WTC11 (cell line): ENCODE results near the gene BMP8B. TPM values are rescaled to one million over a fixed set of nuclear protein-coding genes. Genes with fewer than 3 reads are reported as not detected.

ENCODE experiments used
- CBFB ChIP-seq: sonication (generic); formaldehyde crosslinking; IDR thresholded peaks from 2 replicates; pipeline ENCODE4 v1.8.1; 2022; ENCODE audit warnings: mild to moderate bottlenecking, low read depth, missing genetic modification reagents
- CREM ChIP-seq: sonication (generic); formaldehyde crosslinking; IDR thresholded peaks from 2 replicates; pipeline ENCODE4 v1.8.1; 2022; ENCODE audit warnings: mild to moderate bottlenecking, missing genetic modification reagents, moderate library complexity
- ERG ChIP-seq: fragments of 250-450 bp; sonication (Bioruptor Pico); IDR thresholded peaks from 2 replicates; pipeline ENCODE4 v1.8.0; 2021; ENCODE audit warnings: mild to moderate bottlenecking
- FOXJ3 ChIP-seq: sonication (generic); formaldehyde crosslinking; IDR thresholded peaks from 2 replicates; pipeline ENCODE4 v1.9.0; 2021; ENCODE audit warnings: missing genetic modification reagents, mild to moderate bottlenecking, borderline replicate concordance
- FOXP1 ChIP-seq: sonication (generic); formaldehyde crosslinking; IDR thresholded peaks from 2 replicates; pipeline ENCODE4 v1.8.0; 2022; ENCODE audit warnings: missing genetic modification reagents, mild to moderate bottlenecking, moderate library complexity, borderline replicate concordance
- GTF2I ChIP-seq: fragments of 250-450 bp; sonication (Bioruptor Pico); conservative IDR thresholded peaks from 2 replicates; pipeline ENCODE4 v1.4.0; 2021; ENCODE audit warnings: mild to moderate bottlenecking
- IRF1 ChIP-seq: sonication (generic); formaldehyde crosslinking; IDR thresholded peaks from 2 replicates; pipeline ENCODE4 v1.8.0; 2023; ENCODE audit warnings: missing genetic modification reagents
- IRF2 ChIP-seq: sonication (generic); formaldehyde crosslinking; IDR thresholded peaks from 2 replicates; pipeline ENCODE4 v1.8.0; 2022; ENCODE audit warnings: low read depth, missing genetic modification reagents, borderline replicate concordance
- MXD4 ChIP-seq: fragments of 250-450 bp; sonication (Bioruptor Pico); IDR thresholded peaks from 2 replicates; pipeline ENCODE4 v1.8.0; 2021; ENCODE audit warnings: mild to moderate bottlenecking, moderate library complexity, borderline replicate concordance
- NFYB ChIP-seq: sonication (generic); formaldehyde crosslinking; conservative IDR thresholded peaks from 2 replicates; pipeline ENCODE4 v1.8.0; 2022; ENCODE audit warnings: low read depth, missing genetic modification reagents
- OVOL2 ChIP-seq: fragments of 250-450 bp; sonication (Bioruptor Pico); IDR thresholded peaks from 2 replicates; pipeline ENCODE4 v1.9.0; 2021; ENCODE audit warnings: mild to moderate bottlenecking, borderline replicate concordance
- SOX15 ChIP-seq: fragments of 250-450 bp; sonication (Bioruptor Pico); IDR thresholded peaks from 2 replicates; pipeline ENCODE4 v1.9.0; 2021; ENCODE audit warnings: mild to moderate bottlenecking
- ZBTB21 ChIP-seq: sonication (generic); formaldehyde crosslinking; IDR thresholded peaks from 2 replicates; pipeline ENCODE4 v1.8.1; 2023; ENCODE audit warnings: mild to moderate bottlenecking, missing genetic modification reagents, borderline replicate concordance
- ZNF121 ChIP-seq: sonication (generic); formaldehyde crosslinking; IDR thresholded peaks from 2 replicates; pipeline ENCODE4 v1.8.0; 2023; ENCODE audit warnings: missing genetic modification reagents
- ZNF138 ChIP-seq: sonication (generic); formaldehyde crosslinking; conservative IDR thresholded peaks from 2 replicates; pipeline ENCODE4 v1.8.1; 2022; ENCODE audit warnings: mild to moderate bottlenecking, moderate library complexity, missing genetic modification reagents
- ZNF232 ChIP-seq: sonication (generic); formaldehyde crosslinking; IDR thresholded peaks from 2 replicates; pipeline ENCODE4 v1.8.0; 2022; ENCODE audit warnings: mild to moderate bottlenecking, missing genetic modification reagents
- ZNF281 ChIP-seq: sonication (generic); formaldehyde crosslinking; IDR thresholded peaks from 2 replicates; pipeline ENCODE4 v1.8.0; 2023; ENCODE audit warnings: mild to moderate bottlenecking, missing genetic modification reagents
- ZNF532 ChIP-seq: fragments of 250-450 bp; sonication (Bioruptor Pico); IDR thresholded peaks from 2 replicates; pipeline ENCODE4 v1.9.0; 2021; ENCODE audit warnings: mild to moderate bottlenecking, borderline replicate concordance
- ZNF671 ChIP-seq: fragments of 250-450 bp; sonication (Bioruptor Pico); IDR thresholded peaks from 2 replicates; pipeline ENCODE4 v1.8.0; 2021; ENCODE audit warnings: mild to moderate bottlenecking
- total RNA-seq: library from RNA; stranded (reverse); gene quantifications from 3 replicates; pipeline ENCODE4 v1.2.3, GENCODE V29; 2021
- TF ChIP-seq, protein P1 (sequence below): fragments of 200-600 bp; IDR thresholded peaks from 2 replicates; pipeline ENCODE4 v1.8.0; 2022; ENCODE audit warnings: antibody characterized with exemption
- TF ChIP-seq, protein P2 (sequence below): sonication (generic); formaldehyde crosslinking; IDR thresholded peaks from 2 replicates; pipeline ENCODE4 v1.8.1; 2023; ENCODE audit warnings: mild to moderate bottlenecking, missing genetic modification reagents, moderate library complexity
- TF ChIP-seq, protein P3 (sequence below): sonication (generic); formaldehyde crosslinking; IDR thresholded peaks from 2 replicates; pipeline ENCODE4 v1.8.1; 2023; ENCODE audit warnings: mild to moderate bottlenecking, missing genetic modification reagents
- TF ChIP-seq, protein P4 (sequence below): sonication (generic); formaldehyde crosslinking; IDR thresholded peaks from 2 replicates; pipeline ENCODE4 v1.8.1; 2022; ENCODE audit warnings: mild to moderate bottlenecking, missing genetic modification reagents, moderate library complexity, borderline replicate concordance

The BMP8B gene
- total RNA-seq, 1 experiment from 2014 or later, result 0.74 TPM

- no peak for TF ChIP-seq ZBTB21
- TF ChIP-seq MXD4 (CRISPR knock-in tag), result no peak
- TF ChIP-seq OVOL2 (CRISPR knock-in tag), result no peak
- TF ChIP-seq GTF2I (CRISPR knock-in tag), result no peak
- peak; percentile 81 for TF ChIP-seq ZNF121 (CRISPR knock-in tag)
- TF ChIP-seq IRF1, result no peak; the same call in 1 of the 2 replicates
- TF ChIP-seq NFYB (CRISPR knock-in tag), result peak; percentile 53
- 0 out of 2 replicates have a peak, but pooled peaks have one; percentile 57 for TF ChIP-seq ZNF232 (CRISPR knock-in tag)
- peak; percentile 82; the same call in 1 of the 2 replicates for TF ChIP-seq IRF2
- TF ChIP-seq, protein P1, sequence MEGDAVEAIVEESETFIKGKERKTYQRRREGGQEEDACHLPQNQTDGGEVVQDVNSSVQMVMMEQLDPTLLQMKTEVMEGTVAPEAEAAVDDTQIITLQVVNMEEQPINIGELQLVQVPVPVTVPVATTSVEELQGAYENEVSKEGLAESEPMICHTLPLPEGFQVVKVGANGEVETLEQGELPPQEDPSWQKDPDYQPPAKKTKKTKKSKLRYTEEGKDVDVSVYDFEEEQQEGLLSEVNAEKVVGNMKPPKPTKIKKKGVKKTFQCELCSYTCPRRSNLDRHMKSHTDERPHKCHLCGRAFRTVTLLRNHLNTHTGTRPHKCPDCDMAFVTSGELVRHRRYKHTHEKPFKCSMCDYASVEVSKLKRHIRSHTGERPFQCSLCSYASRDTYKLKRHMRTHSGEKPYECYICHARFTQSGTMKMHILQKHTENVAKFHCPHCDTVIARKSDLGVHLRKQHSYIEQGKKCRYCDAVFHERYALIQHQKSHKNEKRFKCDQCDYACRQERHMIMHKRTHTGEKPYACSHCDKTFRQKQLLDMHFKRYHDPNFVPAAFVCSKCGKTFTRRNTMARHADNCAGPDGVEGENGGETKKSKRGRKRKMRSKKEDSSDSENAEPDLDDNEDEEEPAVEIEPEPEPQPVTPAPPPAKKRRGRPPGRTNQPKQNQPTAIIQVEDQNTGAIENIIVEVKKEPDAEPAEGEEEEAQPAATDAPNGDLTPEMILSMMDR, result no peak
- TF ChIP-seq CREM (CRISPR knock-in tag), result no peak
- TF ChIP-seq, protein P2, sequence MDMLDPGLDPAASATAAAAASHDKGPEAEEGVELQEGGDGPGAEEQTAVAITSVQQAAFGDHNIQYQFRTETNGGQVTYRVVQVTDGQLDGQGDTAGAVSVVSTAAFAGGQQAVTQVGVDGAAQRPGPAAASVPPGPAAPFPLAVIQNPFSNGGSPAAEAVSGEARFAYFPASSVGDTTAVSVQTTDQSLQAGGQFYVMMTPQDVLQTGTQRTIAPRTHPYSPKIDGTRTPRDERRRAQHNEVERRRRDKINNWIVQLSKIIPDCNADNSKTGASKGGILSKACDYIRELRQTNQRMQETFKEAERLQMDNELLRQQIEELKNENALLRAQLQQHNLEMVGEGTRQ (CRISPR knock-in tag), result no peak
- no peak for TF ChIP-seq ZNF138 (CRISPR knock-in tag)
- TF ChIP-seq ZNF671 (CRISPR knock-in tag), result no peak
- no peak for TF ChIP-seq FOXJ3 (CRISPR knock-in tag)
- TF ChIP-seq CBFB (CRISPR knock-in tag), result no peak
- no peak for TF ChIP-seq ZNF281 (CRISPR knock-in tag)
- no peak for TF ChIP-seq SOX15
- TF ChIP-seq, protein P3, sequence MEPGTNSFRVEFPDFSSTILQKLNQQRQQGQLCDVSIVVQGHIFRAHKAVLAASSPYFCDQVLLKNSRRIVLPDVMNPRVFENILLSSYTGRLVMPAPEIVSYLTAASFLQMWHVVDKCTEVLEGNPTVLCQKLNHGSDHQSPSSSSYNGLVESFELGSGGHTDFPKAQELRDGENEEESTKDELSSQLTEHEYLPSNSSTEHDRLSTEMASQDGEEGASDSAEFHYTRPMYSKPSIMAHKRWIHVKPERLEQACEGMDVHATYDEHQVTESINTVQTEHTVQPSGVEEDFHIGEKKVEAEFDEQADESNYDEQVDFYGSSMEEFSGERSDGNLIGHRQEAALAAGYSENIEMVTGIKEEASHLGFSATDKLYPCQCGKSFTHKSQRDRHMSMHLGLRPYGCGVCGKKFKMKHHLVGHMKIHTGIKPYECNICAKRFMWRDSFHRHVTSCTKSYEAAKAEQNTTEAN, result peak; percentile 65; the same call in 1 of the 2 replicates
- no peak for TF ChIP-seq ERG
- TF ChIP-seq, protein P4, sequence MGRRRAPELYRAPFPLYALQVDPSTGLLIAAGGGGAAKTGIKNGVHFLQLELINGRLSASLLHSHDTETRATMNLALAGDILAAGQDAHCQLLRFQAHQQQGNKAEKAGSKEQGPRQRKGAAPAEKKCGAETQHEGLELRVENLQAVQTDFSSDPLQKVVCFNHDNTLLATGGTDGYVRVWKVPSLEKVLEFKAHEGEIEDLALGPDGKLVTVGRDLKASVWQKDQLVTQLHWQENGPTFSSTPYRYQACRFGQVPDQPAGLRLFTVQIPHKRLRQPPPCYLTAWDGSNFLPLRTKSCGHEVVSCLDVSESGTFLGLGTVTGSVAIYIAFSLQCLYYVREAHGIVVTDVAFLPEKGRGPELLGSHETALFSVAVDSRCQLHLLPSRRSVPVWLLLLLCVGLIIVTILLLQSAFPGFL (CRISPR knock-in tag), result no peak
- 0 out of 2 replicates have a peak, but pooled peaks have one; percentile 46 for TF ChIP-seq ZNF532 (CRISPR knock-in tag)
- TF ChIP-seq FOXP1 (CRISPR knock-in tag), result peak; percentile 94
These were observed at the start of gene BMP8B (continued) for GRCh38 chr1:39788758-39789570.
